ENCODE measurements around the gene USP34.

Gene USP34

GRCh38 chr2:61145990-61146389, 324.9 kb downstream of the USP34 start:
- no peaks in the 10 kb centered on the region for H3K9me3 Mint-ChIP-seq
- H3K4me1 Mint-ChIP-seq (ENCODE audit: low read depth): peaks cover 7% of the 10 kb centered on the region
- H3K27me3 Mint-ChIP-seq (ENCODE audit: low read depth): peaks cover 2% of the 10 kb centered on the region
- peaks cover 17% of the 10 kb centered on the region for H3K36me3 Mint-ChIP-seq (ENCODE audit: low read depth)
- no peak overlapping the region for H3K27ac Mint-ChIP-seq
- peak overlapping the region; percentile 64 for H3K4me3 Mint-ChIP-seq
- DNase-seq (ENCODE audit: low spot score): no peak

GRCh38 chr2:61144697-61145268, 326.1 kb downstream of the USP34 start:
- peaks cover 7% of the 10 kb centered on the region for H3K4me1 Mint-ChIP-seq (ENCODE audit: low read depth)
- H3K27ac Mint-ChIP-seq: peak overlapping the region; percentile 96
- peak overlapping the region; percentile 98 for H3K4me3 Mint-ChIP-seq
- H3K27me3 Mint-ChIP-seq (ENCODE audit: low read depth): peaks cover 2% of the 10 kb centered on the region
- no peaks in the 10 kb centered on the region for H3K9me3 Mint-ChIP-seq
- H3K36me3 Mint-ChIP-seq (ENCODE audit: low read depth): peaks cover 13% of the 10 kb centered on the region
- DNase-seq (ENCODE audit: low spot score): peak; percentile 95

- Mint-ChIP-seq H3K9me3 (no peaks in the 10 kb centered on the region), H3K36me3 (ENCODE audit: low read depth) (peaks cover 5% of the 10 kb centered on the region), H3K27me3 (ENCODE audit: low read depth) (peaks cover 3% of the 10 kb centered on the region), H3K4me3 (no peak overlapping the region), H3K27ac (no peak overlapping the region), H3K4me1 (ENCODE audit: low read depth) (peaks cover 5% of the 10 kb centered on the region)
- DNase-seq (ENCODE audit: low spot score): no peak
Observed at GRCh38 chr2:61141151-61141550, 329.7 kb downstream of the USP34 start.

- no peak for DNase-seq (ENCODE audit: low spot score)
- Mint-ChIP-seq H3K9me3 (no peaks in the 10 kb centered on the region), H3K4me1 (ENCODE audit: low read depth) (peaks cover 2% of the 10 kb centered on the region), H3K27ac (no peak overlapping the region), H3K4me3 (no peak overlapping the region), H3K27me3 (ENCODE audit: low read depth) (peaks cover 1% of the 10 kb centered on the region), H3K36me3 (ENCODE audit: low read depth) (no peaks in the 10 kb centered on the region)
Observed at GRCh38 chr2:61138859-61139258, 332.0 kb downstream of the USP34 start.
